ENCODE results near the gene CYP2D6.
"Not testable (repeated sequence)": the region's sequence is repeated elsewhere in the genome, so short reads cannot be mapped to it uniquely, and the experiment has no call there.

CYP2D6 gene

DNA sequence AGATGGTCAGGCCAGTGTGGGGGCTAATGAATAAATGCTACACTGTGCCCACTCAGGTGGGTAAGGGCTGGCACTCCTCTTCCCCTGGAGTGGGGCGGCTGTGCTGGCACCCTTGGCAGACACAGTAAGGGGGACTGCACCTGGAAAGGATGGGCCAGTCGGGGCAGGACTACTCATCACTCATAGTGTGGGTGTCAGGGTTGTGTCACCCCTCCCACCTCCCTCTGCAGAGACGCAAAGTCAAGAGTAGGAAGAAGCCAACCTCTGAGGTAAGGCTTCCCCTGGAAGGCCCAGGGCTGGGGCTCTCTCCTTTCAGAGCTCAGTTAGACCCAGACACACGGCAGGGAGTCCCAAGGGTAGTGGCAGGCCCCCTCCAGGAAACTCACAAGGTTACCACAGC is 5.1 kb upstream of the CYP2D6 start:
- in situ Hi-C loops (cut with MboI; ENCODE audit: low sequenced_read_pairs), result not testable (repeated sequence)

GRCh38 chr22:42134100-42135020 is 3.8 kb upstream of the CYP2D6 start:
- in situ Hi-C loops (cut with MboI; ENCODE audit: low sequenced_read_pairs), result no loop called here

- in situ Hi-C loops (cut with MboI; ENCODE audit: low sequenced_read_pairs), result no loop called here
These were observed 1.8 kb upstream of the CYP2D6 start for GRCh38 chr22:42132457-42132856.

DNA sequence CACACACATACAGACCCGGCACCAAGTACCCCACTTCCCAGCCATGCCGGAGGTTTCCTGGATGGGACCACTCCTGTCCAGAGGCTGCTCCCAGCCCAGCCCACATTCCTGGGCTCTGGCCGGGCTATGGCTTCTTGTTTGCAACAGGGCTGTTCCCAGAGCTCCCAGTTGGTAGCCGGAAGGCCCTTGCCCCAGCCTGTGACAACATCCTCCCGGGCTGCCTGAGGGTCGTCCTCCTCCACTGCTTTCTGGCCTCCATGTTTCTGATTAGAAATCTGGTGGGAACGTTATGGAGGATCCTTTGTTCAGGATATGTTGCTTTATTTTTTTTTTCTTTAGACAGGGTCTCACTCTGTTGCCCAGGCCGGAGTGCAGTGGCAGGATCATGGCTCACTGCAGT is 952 bp upstream of the CYP2D6 start:
- in situ Hi-C loops (cut with MboI; ENCODE audit: low sequenced_read_pairs), result no loop called here

DNA sequence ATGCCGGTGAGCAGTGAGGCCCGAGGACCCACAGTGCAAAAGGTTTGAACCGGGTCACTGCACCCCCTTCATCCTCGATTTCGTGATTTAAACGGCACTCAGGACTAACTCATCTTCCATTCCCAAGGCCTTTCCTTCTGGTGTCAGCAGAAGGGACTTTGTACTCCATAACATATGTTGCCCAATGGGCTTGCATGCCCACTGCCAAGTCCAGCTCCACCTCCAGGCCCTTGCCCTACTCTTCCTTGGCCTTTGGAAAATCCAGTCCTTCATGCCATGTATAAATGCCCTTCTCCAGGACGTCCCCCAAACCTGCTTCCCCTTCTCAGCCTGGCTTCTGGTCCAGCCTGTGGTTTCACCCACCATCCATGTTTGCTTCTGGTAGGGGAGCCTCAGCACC is 428 bp downstream of the CYP2D6 start:
- in situ Hi-C loops (cut with MboI; ENCODE audit: low sequenced_read_pairs), result not testable (repeated sequence)

DNA sequence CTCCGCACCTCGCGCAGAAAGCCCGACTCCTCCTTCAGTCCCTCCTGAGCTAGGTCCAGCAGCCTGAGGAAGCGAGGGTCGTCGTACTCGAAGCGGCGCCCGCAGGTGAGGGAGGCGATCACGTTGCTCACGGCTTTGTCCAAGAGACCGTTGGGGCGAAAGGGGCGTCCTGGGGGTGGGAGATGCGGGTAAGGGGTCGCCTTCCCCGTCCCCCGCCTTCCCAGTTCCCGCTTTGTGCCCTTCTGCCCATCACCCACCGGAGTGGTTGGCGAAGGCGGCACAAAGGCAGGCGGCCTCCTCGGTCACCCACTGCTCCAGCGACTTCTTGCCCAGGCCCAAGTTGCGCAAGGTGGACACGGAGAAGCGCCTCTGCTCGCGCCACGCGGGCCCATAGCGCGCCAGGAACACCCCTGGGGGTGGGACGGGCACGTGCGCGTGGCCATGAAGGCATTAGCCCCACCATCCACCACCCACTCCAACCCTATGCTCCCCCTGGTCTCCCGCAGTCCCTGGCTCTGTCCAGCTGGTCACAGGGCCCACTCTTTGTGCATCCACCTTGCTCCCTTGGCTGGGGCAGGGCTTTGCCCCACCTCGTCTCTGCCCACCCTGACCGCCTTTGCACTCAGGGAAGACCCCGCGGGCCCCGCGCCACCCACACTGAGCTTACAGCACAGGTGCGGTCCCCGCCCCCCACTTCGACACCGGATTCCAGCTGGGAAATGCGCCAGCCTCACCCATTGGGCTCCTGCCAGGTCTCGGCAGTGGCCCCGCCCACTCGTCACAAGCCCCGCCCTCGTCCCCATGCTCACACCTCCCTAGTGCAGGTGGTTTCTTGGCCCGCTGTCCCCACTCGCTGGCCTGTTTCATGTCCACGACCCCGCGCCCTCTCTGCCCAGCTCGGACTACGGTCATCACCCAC is 1.6 kb downstream of the CYP2D6 start:
- in situ Hi-C loops (cut with MboI; ENCODE audit: low sequenced_read_pairs), result not testable (repeated sequence)

DNA sequence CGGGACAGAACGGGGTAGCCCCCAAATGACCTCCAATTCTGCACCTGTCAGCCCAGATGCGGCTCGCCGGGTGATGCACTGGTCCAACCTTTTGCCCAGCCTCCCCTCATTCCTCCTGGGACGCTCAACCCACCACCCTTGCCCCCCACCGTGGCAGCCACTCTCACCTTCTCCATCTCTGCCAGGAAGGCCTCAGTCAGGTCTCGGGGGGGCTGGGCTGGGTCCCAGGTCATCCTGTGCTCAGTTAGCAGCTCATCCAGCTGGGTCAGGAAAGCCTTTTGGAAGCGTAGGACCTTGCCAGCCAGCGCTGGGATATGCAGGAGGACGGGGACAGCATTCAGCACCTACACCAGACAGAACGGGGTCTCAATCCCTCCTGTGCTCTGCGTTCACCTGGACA is 2.6 kb downstream of the CYP2D6 start:
- in situ Hi-C loops (cut with MboI; ENCODE audit: low sequenced_read_pairs), result not testable (repeated sequence)

DNA sequence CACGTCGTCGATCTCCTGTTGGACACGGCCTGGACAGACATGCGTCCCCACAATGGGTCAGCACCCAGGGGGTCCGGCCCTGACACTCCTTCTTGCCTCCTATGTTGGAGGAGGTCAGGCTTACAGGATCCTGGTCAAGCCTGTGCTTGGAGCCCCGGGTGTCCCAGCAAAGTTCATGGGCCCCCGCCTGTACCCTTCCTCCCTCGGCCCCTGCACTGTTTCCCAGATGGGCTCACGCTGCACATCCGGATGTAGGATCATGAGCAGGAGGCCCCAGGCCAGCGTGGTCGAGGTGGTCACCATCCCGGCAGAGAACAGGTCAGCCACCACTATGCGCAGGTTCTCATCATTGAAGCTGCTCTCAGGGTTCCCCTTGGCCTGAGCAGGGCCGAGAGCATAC is 3.0 kb downstream of the CYP2D6 start:
- in situ Hi-C loops (cut with MboI; ENCODE audit: low sequenced_read_pairs), result no loop called here

DNA sequence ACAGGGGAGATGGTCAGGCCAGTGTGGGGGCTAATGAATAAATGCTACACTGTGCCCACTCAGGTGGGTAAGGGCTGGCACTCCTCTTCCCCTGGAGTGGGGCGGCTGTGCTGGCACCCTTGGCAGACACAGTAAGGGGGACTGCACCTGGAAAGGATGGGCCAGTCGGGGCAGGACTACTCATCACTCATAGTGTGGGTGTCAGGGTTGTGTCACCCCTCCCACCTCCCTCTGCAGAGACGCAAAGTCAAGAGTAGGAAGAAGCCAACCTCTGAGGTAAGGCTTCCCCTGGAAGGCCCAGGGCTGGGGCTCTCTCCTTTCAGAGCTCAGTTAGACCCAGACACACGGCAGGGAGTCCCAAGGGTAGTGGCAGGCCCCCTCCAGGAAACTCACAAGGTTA is 7.1 kb downstream of the CYP2D6 start:
- in situ Hi-C loops (cut with MboI; ENCODE audit: low sequenced_read_pairs), result not testable (repeated sequence)

- in situ Hi-C loops (cut with MboI; ENCODE audit: low sequenced_read_pairs), result not testable (repeated sequence)
These were observed 10.2 kb downstream of the CYP2D6 start for GRCh38 chr22:42120231-42121021.

DNA sequence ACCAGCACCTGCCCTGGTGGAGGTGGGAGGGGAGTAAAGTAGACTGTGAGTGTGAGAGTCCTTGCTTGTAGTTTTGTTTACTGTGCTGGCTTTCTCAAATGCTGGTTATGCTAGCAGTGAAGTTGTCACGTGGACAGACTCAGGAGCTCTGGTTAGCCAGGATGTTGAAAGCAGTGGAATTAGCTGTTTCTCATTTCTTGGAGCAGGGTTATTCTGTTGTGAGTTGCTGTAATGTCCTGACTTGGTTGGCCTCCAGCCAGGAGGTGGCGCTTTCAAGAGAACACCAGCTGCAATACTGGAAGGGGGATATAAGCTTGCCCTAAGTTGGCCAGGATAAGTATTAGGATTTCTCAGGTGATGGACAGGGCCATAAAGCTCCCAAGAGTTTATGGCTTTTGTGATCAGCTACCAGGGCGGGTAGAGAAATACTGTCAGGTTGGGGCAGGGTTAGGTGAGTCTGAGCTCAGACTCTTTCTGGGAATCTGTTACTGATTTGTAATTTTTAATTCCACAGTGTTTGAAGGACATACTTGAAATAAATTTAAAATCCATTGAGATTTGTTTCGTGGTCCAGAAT is 13.7 kb downstream of the CYP2D6 start:
- in situ Hi-C loops (cut with MboI; ENCODE audit: low sequenced_read_pairs), result no loop called here

GRCh38 chr22:42115420-42115830 is 15.2 kb downstream of the CYP2D6 start:
- in situ Hi-C loops (cut with MboI; ENCODE audit: low sequenced_read_pairs), result not testable (repeated sequence)

DNA sequence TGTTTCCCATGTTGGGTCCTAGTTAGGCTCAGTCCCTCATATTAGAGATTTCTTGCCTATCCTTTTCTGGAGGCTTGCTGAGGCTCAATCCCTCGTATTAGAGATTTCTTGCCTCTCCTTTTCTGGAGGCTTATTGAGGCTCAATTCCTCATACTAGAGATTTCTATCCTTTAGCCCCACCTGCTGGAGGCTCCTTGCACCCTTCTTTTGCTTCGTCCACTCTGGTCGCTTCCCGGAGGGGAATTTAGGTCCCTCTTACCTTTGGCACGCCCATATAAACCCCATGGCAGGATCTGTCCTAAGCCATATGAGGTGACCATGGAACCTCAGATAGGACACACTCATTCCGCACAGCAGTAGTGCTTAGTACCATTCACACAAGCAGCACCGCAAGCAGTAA is 15.9 kb downstream of the CYP2D6 start:
- in situ Hi-C loops (cut with MboI; ENCODE audit: low sequenced_read_pairs), result no loop called here

GRCh38 chr22:42112793-42113192 is 17.8 kb downstream of the CYP2D6 start:
- in situ Hi-C loops (cut with MboI; ENCODE audit: low sequenced_read_pairs), result not testable (repeated sequence)

- in situ Hi-C loops (cut with MboI; ENCODE audit: low sequenced_read_pairs), result no loop called here
These were observed 18.8 kb downstream of the CYP2D6 start for GRCh38 chr22:42111798-42112197.

DNA sequence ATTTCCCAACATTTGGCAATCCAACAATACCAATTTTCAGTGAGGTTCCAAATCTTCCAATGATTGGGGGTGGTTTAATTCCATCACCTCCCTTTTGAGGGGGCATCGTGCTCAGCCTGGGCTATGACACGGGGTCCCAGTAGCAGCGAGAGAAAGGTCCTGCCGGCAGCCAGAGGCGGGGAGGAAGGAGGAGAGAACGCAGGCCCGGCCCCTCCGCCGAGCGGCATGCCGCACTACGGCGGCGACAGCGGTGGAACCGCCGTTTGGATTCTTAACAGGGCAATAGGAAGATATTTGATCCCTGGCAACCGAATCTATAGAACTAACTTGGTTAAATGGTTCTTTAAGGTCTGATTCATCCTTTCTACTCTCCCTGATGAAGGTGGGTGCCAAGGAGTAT is 21.8 kb downstream of the CYP2D6 start:
- in situ Hi-C loops (cut with MboI; ENCODE audit: low sequenced_read_pairs), result no loop called here

DNA sequence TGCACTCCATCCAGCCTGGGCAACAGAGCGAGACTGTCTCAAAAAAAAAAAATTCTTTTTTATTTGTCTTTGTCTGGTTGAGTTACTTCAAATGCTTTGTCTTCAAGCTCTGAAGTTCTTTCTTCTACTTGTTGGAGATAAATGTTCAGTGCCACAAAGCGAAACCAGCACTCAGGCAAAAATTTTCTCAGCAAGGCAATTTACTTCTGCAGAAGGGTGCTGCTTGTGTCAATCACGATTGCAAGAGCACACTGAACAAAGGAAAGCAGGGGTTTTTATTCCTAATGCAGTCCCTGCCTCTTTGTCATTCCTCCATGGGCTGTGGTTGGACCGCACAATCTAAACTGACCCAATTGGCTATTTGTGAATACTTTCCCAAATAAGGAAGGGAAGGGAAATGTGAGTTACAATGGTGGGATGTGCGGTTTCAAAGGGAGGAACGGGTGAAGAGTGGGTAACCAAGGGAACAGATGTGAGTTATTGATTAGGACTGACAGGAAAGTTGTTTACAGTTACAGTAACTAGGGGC is 26.2 kb downstream of the CYP2D6 start:
- in situ Hi-C loops (cut with MboI; ENCODE audit: low sequenced_read_pairs), result not testable (repeated sequence)

DNA sequence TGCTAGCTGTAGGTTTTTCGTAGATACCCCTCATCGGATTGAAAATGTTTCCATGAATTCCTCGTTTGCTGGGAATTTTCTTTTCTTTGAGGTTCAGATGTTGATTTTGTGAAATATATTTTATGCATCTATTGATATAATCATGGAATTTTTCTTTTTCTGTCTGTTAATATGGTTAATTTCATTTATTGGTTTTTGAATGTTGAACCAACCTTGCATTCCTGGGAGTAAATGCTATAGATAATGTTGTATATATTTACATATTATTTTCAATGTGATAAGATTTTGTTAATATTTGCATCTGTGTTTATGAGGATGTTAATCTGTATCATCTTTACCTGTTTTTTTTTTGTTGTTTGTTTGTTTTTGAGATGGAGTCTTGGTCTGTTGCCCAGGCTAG is 29.4 kb downstream of the CYP2D6 start:
- in situ Hi-C loops (cut with MboI; ENCODE audit: low sequenced_read_pairs), result no loop called here

GRCh38 chr22:42091455-42091782 is 39.2 kb downstream of the CYP2D6 start:
- in situ Hi-C loops (cut with MboI; ENCODE audit: low sequenced_read_pairs), result no loop called here

All from HL-60/S4 (cell line).